KBM-7 (cell line): ENCODE results near the gene STAT4.

Source experiments
- DNase-seq: peaks from one replicate; pipeline ENCODE4 v3.0.0-alpha.2; 2015
- in situ Hi-C: fragments of 300-500 bp; cut with MboI; formaldehyde crosslinking; loops from 2 replicates; pipeline ENCODE4 v1.14.3; 2020; ENCODE audit warnings: low sequenced_read_pairs, low pct_unique_long_range_greater_than_20kb, mixed read lengths

STAT4 gene

GRCh38 chr2:191153716-191154115 is 2.9 kb upstream of the STAT4 start:
- in situ Hi-C loops = loop anchor here (10.0 kb wide), 1 partner anchor 99 kb away; no protein-coding TSS in a partner anchor
- DNase-seq = no peak

- in situ Hi-C loops = loop anchor here (10.0 kb wide), 1 partner anchor 98 kb away; no protein-coding TSS in a partner anchor
- DNase-seq = no peak
These were observed 1.9 kb upstream of the STAT4 start for GRCh38 chr2:191152482-191153240.

- DNase-seq = no peak
- in situ Hi-C loops = loop anchor here (10.0 kb wide), 1 partner anchor 97 kb away; no protein-coding TSS in a partner anchor
These were observed 537 bp upstream of the STAT4 start for GRCh38 chr2:191151331-191151730.

GRCh38 chr2:191150230-191150599 is 579 bp downstream of the STAT4 start:
- no peak for DNase-seq
- in situ Hi-C loops = loop anchor here (10.0 kb wide), 1 partner anchor 95 kb away; no protein-coding TSS in a partner anchor

GRCh38 chr2:191149391-191149790 is 1.4 kb downstream of the STAT4 start:
- DNase-seq = no peak
- in situ Hi-C loops = no loop called here

- in situ Hi-C loops = no loop called here
- peak; percentile 75 for DNase-seq
These were observed 2.0 kb downstream of the STAT4 start for GRCh38 chr2:191148791-191149190.

GRCh38 chr2:191148281-191148680 is 2.5 kb downstream of the STAT4 start:
- DNase-seq = no peak
- in situ Hi-C loops = no loop called here

- in situ Hi-C loops = no loop called here
- no peak for DNase-seq
These were observed 4.9 kb downstream of the STAT4 start for GRCh38 chr2:191145769-191146471.

GRCh38 chr2:191144217-191144616 is 6.6 kb downstream of the STAT4 start:
- in situ Hi-C loops = no loop called here
- DNase-seq = no peak

- DNase-seq = no peak
- in situ Hi-C loops = no loop called here
These were observed 7.0 kb downstream of the STAT4 start for GRCh38 chr2:191143791-191144190.

GRCh38 chr2:191128911-191129304 is 21.9 kb downstream of the STAT4 start:
- DNase-seq = no peak
- in situ Hi-C loops = no loop called here

GRCh38 chr2:191128172-191128910 is 22.5 kb downstream of the STAT4 start:
- peak; percentile 49 for DNase-seq
- in situ Hi-C loops = no loop called here

GRCh38 chr2:191127235-191127634 is 23.6 kb downstream of the STAT4 start:
- in situ Hi-C loops = no loop called here
- DNase-seq = no peak

- peak; percentile 55 for DNase-seq
- in situ Hi-C loops = no loop called here
These were observed 24.3 kb downstream of the STAT4 start for GRCh38 chr2:191126386-191127085.

GRCh38 chr2:191125646-191126045 is 25.1 kb downstream of the STAT4 start:
- in situ Hi-C loops = no loop called here
- no peak for DNase-seq

- no peak for DNase-seq
- in situ Hi-C loops = no loop called here
These were observed 28.0 kb downstream of the STAT4 start for GRCh38 chr2:191122638-191123294.

- in situ Hi-C loops = no loop called here
- no peak for DNase-seq
These were observed 33.5 kb downstream of the STAT4 start for GRCh38 chr2:191117341-191117740.

GRCh38 chr2:191115804-191116203 is 35.0 kb downstream of the STAT4 start:
- in situ Hi-C loops = no loop called here
- no peak for DNase-seq

GRCh38 chr2:191115391-191115790 is 35.4 kb downstream of the STAT4 start:
- in situ Hi-C loops = no loop called here
- DNase-seq = peak; percentile 76
